HuH-7 (cell line): ENCODE data around the gene CREB3L4.
A peak's percentile ranks its signal among the peaks of the same experiment; 100 is the strongest.

ENCODE experiments used
- DNase-seq: peaks from one replicate; pipeline ENCODE4 v3.0.0; 2011; ENCODE audit warnings: low spot score

CREB3L4 gene

DNA sequence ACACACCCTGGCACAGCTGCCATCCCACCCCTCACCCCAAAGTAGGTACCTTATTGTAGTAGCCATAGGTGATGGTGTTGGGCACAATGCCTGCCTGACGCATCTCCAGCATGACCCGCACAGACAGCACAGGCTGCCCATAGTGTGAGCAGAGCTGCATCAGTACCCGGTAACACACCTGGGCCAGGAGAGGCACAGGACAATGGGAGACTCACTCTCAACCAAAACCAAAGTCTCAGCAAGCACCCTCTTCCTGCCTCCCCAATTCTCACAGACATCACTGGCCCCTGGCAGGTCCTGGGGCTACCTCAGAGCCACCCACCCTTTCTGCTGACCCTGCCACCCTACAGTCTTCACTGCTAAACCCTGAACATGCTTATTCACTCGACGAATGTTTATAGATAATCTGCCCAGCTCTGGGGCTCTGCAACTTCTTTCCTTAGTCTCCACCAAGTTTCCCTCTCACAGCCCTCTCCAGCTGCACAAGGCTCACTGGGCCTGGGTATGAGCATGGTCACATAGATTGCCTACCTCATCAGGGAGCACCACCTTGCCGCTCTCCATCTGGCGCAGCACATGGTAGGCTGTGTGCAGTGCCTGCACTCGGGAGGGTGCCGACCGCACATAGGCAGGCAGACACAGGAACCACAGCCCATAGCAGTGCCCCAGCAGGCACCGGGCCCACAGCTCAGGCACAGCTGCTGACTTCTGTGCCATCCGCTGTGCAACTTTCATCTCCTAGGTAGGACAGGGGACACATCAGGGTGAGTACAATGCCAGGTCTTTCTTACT lies 31.5 kb upstream of the CREB3L4 start:
- DNase-seq = no peak

DNA sequence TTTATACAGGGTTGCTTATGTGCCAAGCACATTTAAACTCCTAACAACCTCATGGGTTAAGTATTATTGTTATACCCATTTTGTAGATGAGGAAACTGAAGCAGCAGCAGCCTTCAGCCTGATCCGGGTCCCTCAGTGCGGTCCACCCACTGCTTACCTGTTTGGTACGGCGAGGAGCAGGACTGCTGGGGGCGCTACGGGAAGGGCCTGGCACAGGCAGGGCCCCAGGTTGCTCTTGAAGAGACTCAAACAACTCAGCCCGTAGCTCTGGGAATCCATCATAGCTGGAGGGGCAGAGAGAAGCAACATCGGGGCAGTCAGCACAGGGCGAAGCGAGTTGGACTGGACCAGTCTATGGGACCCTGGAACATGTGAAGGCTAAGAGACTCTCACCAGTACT lies 30.4 kb upstream of the CREB3L4 start:
- no peak for DNase-seq

GRCh38 chr1:153938996-153939395 lies 28.7 kb upstream of the CREB3L4 start:
- DNase-seq = no peak

DNA sequence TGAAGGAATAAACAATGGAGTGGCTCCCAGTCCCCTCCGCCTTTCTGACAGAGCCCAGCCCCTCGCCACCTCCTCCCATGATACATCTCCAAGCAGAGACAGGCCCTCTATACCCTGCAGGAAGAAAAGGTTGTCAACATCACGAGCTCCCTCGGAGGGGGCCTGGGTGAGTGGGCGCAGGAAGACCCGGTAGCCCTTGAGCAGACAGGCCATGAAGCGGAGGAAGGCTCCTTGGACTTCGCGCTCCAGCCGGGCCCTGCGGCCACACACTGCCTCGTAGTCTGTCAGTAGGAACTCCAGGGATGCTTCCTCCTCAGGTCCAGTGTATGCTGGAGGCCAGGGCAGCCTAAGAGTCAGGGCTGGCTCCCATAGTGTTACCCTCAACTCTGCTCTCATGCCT lies 28.2 kb upstream of the CREB3L4 start:
- no peak for DNase-seq

- DNase-seq = no peak
Observed at GRCh38 chr1:153940756-153941155, 26.9 kb upstream of the CREB3L4 start.

- no peak for DNase-seq
Observed at GRCh38 chr1:153941826-153942725, 25.6 kb upstream of the CREB3L4 start.

- DNase-seq = no peak
Observed at GRCh38 chr1:153942766-153943549, 24.7 kb upstream of the CREB3L4 start.

GRCh38 chr1:153944005-153944826 lies 23.5 kb upstream of the CREB3L4 start:
- DNase-seq = no peak

DNA sequence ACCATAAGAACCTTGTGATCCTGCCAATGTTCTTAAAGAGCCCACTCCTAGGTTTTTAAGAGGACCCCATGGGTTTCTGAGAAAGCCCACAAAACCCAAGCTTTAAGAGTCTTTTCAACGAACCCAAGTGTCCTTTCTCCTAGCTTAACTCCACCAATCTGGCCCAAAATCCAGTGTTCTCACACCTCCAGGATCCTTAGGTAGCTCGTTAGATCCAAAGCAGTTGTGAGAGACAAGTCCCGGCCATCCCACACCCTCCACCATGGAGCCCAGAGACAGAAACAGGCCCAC lies 22.9 kb upstream of the CREB3L4 start:
- no peak for DNase-seq

- DNase-seq = no peak
Observed at GRCh38 chr1:153945131-153945794, 22.4 kb upstream of the CREB3L4 start.

- peak; percentile 69 for DNase-seq
Observed at GRCh38 chr1:153945795-153946621, 21.7 kb upstream of the CREB3L4 start.

GRCh38 chr1:153946622-153947241 lies 21.0 kb upstream of the CREB3L4 start, which contains the start of gene DENND4B:
DENND4B (minus strand) TSS chr1:153946718; CDS start chr1:153944374, 2,344 bp downstream.
- DNase-seq = peak; percentile 100

GRCh38 chr1:153951183-153951582 lies 16.5 kb upstream of the CREB3L4 start:
- no peak for DNase-seq

GRCh38 chr1:153951801-153952200 lies 15.9 kb upstream of the CREB3L4 start:
- DNase-seq = no peak

DNA sequence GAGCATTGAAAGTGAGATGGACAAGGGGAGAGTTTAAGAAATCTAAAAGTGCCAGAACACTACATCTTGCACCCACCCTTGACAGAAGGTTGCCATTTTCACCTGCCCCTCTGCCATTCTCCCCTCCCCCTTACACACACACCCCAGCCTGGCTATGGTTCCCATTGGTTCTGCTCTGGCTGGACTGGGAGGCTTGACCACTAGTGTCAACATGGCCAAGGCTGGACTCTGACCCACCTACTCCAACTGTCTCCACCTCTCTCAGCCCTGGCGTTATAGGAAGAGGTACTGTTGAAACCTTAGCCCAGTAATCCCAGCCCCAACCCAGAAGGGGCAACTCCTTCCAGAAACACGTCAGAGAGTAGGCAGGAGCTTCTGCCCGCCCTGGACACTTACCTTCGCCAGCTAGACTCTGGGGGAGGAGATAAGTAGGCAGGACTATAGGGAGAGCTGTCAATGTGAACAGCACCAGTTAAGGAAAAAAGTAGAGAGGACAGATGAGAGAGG lies 13.8 kb upstream of the CREB3L4 start:
- peak; percentile 94 for DNase-seq

- no peak for DNase-seq
Observed at GRCh38 chr1:153954826-153955225, 12.9 kb upstream of the CREB3L4 start.

GRCh38 chr1:153956997-153957715 lies 10.5 kb upstream of the CREB3L4 start:
- DNase-seq = no peak

DNA sequence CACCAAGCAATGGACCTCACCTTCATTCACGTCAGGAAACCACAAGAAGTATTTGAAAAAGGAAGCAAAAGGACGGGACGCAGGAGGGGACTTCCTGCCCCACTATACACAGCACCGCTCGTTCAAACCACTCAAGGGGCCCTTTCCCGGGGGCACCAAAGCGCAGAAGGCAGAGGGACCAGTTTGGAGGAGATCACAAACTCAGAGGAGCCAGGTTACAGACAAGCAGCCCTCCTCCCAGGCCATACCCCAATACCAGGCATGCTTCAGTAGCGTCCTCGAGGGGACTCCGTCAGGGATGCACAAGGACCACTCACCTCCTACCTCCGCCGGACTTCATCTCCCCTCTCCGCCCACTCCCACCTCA lies 10.0 kb upstream of the CREB3L4 start:
- DNase-seq = no peak
